GM12892 (cell line): ENCODE measurements around the gene MAGEF1.

ENCODE experiments used
- POLR2A ChIP-seq: IDR thresholded peaks from 2 replicates; pipeline ENCODE4 v1.6.1; 2011; ENCODE audit warnings: low read depth, low read length, control low read depth
- POLR2AphosphoS5 ChIP-seq: IDR thresholded peaks from 2 replicates; pipeline ENCODE4 v1.6.1; 2011; ENCODE audit warnings: low read depth, low read length, control low read depth
- TAF1 ChIP-seq: IDR thresholded peaks from 2 replicates; pipeline ENCODE4 v1.6.1; 2011; ENCODE audit warnings: low read depth, mild to moderate bottlenecking, control low read depth, low read length, borderline replicate concordance

GRCh38 chr3:184738982-184739381, 27.1 kb upstream of the MAGEF1 start:
- no peak for TF ChIP-seq POLR2A
- TF ChIP-seq POLR2AphosphoS5: no peak
- no peak for TF ChIP-seq TAF1
